CD4-positive, alpha-beta T cell treated with Interleukin-4 for 1 hour (primary cell): Measurements from ENCODE around the gene TPCN1.
A peak's percentile ranks its signal among the peaks of the same experiment; 100 is the strongest.

Experiments used
- DNase-seq, 2 donors: peaks; one replicate each; pipeline ENCODE4 v3.0.0-alpha.2; 2020 to 2022

The TPCN1 gene

GRCh38 chr12:113263431-113263963 lies 42.2 kb downstream of the TPCN1 start:
- no peak for DNase-seq

- no peak for DNase-seq
Observed at GRCh38 chr12:113266106-113266895, 45.0 kb downstream of the TPCN1 start.

- DNase-seq, result no peak
Observed at GRCh38 chr12:113267621-113268020, 46.4 kb downstream of the TPCN1 start.

GRCh38 chr12:113268136-113268535 lies 46.9 kb downstream of the TPCN1 start:
- no peak for DNase-seq

GRCh38 chr12:113268621-113269020 lies 47.4 kb downstream of the TPCN1 start:
- no peak for DNase-seq

- DNase-seq, result no peak
Observed at GRCh38 chr12:113269257-113269943, 48.1 kb downstream of the TPCN1 start.

GRCh38 chr12:113270709-113271009 lies 49.4 kb downstream of the TPCN1 start:
- no peak for DNase-seq

GRCh38 chr12:113271466-113271852 lies 50.2 kb downstream of the TPCN1 start:
- DNase-seq, result no peak

- DNase-seq, result peak in 1 of 2 donors; percentile 40
Observed at GRCh38 chr12:113271853-113272561, 50.7 kb downstream of the TPCN1 start.

- no peak for DNase-seq
Observed at GRCh38 chr12:113273053-113273725, 51.9 kb downstream of the TPCN1 start.

- DNase-seq, result no peak
Observed at GRCh38 chr12:113274848-113275247, 53.6 kb downstream of the TPCN1 start.

GRCh38 chr12:113276306-113276705 lies 55.0 kb downstream of the TPCN1 start:
- DNase-seq, result no peak

GRCh38 chr12:113276946-113277500 lies 55.8 kb downstream of the TPCN1 start:
- no peak for DNase-seq

GRCh38 chr12:113277511-113277910 lies 56.2 kb downstream of the TPCN1 start:
- no peak for DNase-seq

- no peak for DNase-seq
Observed at GRCh38 chr12:113278141-113278540, 56.9 kb downstream of the TPCN1 start.

- DNase-seq, result no peak
Observed at GRCh38 chr12:113278633-113279032, 57.4 kb downstream of the TPCN1 start.

GRCh38 chr12:113284751-113285150 lies 63.5 kb downstream of the TPCN1 start:
- DNase-seq, result no peak

- DNase-seq, result no peak
Observed at GRCh38 chr12:113285679-113286610, 64.7 kb downstream of the TPCN1 start.

GRCh38 chr12:113286712-113287111 lies 65.4 kb downstream of the TPCN1 start:
- no peak for DNase-seq

GRCh38 chr12:113287146-113287898 lies 66.1 kb downstream of the TPCN1 start:
- no peak for DNase-seq

- DNase-seq, result no peak
Observed at GRCh38 chr12:113287899-113288282, 66.6 kb downstream of the TPCN1 start.
